Gastrocnemius medialis (tissue), 4 donors: ENCODE data around the gene RCBTB1.

Source experiments
- POLR2A ChIP-seq, 2 donors: fragments of 450-650 bp; IDR thresholded peaks; one replicate each; pipeline ENCODE4 v1.6.1; 2017; ENCODE audit warnings: antibody characterized with exemption in 2 of 2, mild to moderate bottlenecking in 2 of 2, moderate library complexity in 2 of 2
- TF ChIP-seq, protein P1 (sequence below), 5 experiments: fragments of 450-650 bp in 3 of 5; fragments of 200-600 bp in 2 of 5; sonication (generic) in 2 of 5; IDR thresholded peaks in 4 of 5; conservative IDR thresholded peaks in 1 of 5; 1 replicate in 4 of 5; 2 replicates in 1 of 5; pipeline ENCODE4 v1.5.1; 2016 to 2019; ENCODE audit warnings: antibody characterized with exemption in 5 of 5, mild to moderate bottlenecking in 3 of 5, moderate library complexity in 3 of 5

GRCh38 chr13:49497272-49497671, 88.1 kb downstream of the RCBTB1 start:
- TF ChIP-seq, protein P1, sequence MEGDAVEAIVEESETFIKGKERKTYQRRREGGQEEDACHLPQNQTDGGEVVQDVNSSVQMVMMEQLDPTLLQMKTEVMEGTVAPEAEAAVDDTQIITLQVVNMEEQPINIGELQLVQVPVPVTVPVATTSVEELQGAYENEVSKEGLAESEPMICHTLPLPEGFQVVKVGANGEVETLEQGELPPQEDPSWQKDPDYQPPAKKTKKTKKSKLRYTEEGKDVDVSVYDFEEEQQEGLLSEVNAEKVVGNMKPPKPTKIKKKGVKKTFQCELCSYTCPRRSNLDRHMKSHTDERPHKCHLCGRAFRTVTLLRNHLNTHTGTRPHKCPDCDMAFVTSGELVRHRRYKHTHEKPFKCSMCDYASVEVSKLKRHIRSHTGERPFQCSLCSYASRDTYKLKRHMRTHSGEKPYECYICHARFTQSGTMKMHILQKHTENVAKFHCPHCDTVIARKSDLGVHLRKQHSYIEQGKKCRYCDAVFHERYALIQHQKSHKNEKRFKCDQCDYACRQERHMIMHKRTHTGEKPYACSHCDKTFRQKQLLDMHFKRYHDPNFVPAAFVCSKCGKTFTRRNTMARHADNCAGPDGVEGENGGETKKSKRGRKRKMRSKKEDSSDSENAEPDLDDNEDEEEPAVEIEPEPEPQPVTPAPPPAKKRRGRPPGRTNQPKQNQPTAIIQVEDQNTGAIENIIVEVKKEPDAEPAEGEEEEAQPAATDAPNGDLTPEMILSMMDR (IDR thresholded peaks at IDR 0.05 in 4 of 5, conservative IDR thresholded peaks at IDR 0.05 in 1 of 5): no peak
- no peak for TF ChIP-seq POLR2A (IDR thresholded peaks at IDR 0.05)
